Left renal pelvis (tissue), 4 donors: Measurements from ENCODE around the gene EXOC4. TPM values are rescaled to one million over a fixed set of nuclear protein-coding genes. Genes with fewer than 3 reads are reported as not detected.
"Not testable (repeated sequence)": the region's sequence is repeated elsewhere in the genome, so short reads cannot be mapped to it uniquely, and the experiment has no call there.

Experiments used
- DNase-seq, 4 donors: peaks; one replicate each; pipeline ENCODE4 v3.0.0-alpha.2; 2013; ENCODE audit warnings: low read depth in 4 of 4, low spot score in 3 of 4
- polyA plus RNA-seq, 4 donors: library from polyadenylated mRNA; unstranded; fragments of 120-200 nt; gene quantifications; one replicate each; pipeline ENCODE4 v1.2.1, GENCODE V29; 2013; ENCODE audit not compliant: insufficient read length in 4 of 4

EXOC4 gene
- polyA plus RNA-seq, 4 donors = 59.2 to 81.3 (median 72.0) TPM

GRCh38 chr7:134071355-134072331 is 818.8 kb downstream of the EXOC4 start:
- DNase-seq = no peak

- no peak for DNase-seq
These were observed 820.4 kb downstream of the EXOC4 start for GRCh38 chr7:134073276-134073675.

GRCh38 chr7:134075799-134076198 is 822.9 kb downstream of the EXOC4 start:
- DNase-seq = no peak

- not testable (repeated sequence) for DNase-seq
These were observed 824.7 kb downstream of the EXOC4 start for GRCh38 chr7:134077560-134077959.

GRCh38 chr7:134078991-134079390 is 826.1 kb downstream of the EXOC4 start:
- no peak for DNase-seq

GRCh38 chr7:134081695-134082094 is 828.8 kb downstream of the EXOC4 start:
- no peak for DNase-seq

- DNase-seq = no peak
These were observed 831.0 kb downstream of the EXOC4 start for GRCh38 chr7:134083766-134084487.

- no peak for DNase-seq
These were observed 831.7 kb downstream of the EXOC4 start for GRCh38 chr7:134084488-134085144.

GRCh38 chr7:134085311-134085710 is 832.4 kb downstream of the EXOC4 start:
- no peak for DNase-seq

GRCh38 chr7:134086998-134087735 is 834.3 kb downstream of the EXOC4 start:
- no peak for DNase-seq

GRCh38 chr7:134088199-134088598 is 835.3 kb downstream of the EXOC4 start:
- DNase-seq = no peak

- no peak for DNase-seq
These were observed 836.6 kb downstream of the EXOC4 start for GRCh38 chr7:134089446-134089845.

- no peak for DNase-seq
These were observed 845.2 kb downstream of the EXOC4 start for GRCh38 chr7:134098072-134098471.

- DNase-seq = no peak
These were observed 848.8 kb downstream of the EXOC4 start for GRCh38 chr7:134101716-134102115.

- DNase-seq = no peak
These were observed 851.3 kb downstream of the EXOC4 start for GRCh38 chr7:134104166-134104565.

- DNase-seq = no peak
These were observed 853.0 kb downstream of the EXOC4 start for GRCh38 chr7:134105841-134106240.

- no peak for DNase-seq
These were observed 855.9 kb downstream of the EXOC4 start for GRCh38 chr7:134108802-134109201.

- DNase-seq = no peak
These were observed 860.8 kb downstream of the EXOC4 start for GRCh38 chr7:134113655-134114054.

- no peak for DNase-seq
These were observed 862.1 kb downstream of the EXOC4 start for GRCh38 chr7:134114992-134115391.
